Neural progenitor cell (in vitro differentiated cells): Measurements from ENCODE around the gene REX1BD. TPM values are rescaled to one million over a fixed set of nuclear protein-coding genes. Genes with fewer than 3 reads are reported as not detected.
"Not testable (repeated sequence)": the region's sequence is repeated elsewhere in the genome, so short reads cannot be mapped to it uniquely, and the experiment has no call there.

Experiments used
- DNase-seq: peaks from one replicate; pipeline ENCODE4 v3.0.0-alpha.2; 2016; ENCODE audit warnings: low spot score
- H2AFZ ChIP-seq: fragments of 200-600 bp; sonication (generic); replicated peaks from 2 replicates; pipeline ENCODE4 v1.6.1; 2016; ENCODE audit warnings: antibody characterized with exemption
- H3F3A ChIP-seq: fragments of 200-600 bp; sonication (generic); 2 replicates; pipeline ENCODE4 v1.6.1; 2016; ENCODE audit warnings: antibody characterized with exemption, low read depth
- H3K27ac ChIP-seq: fragments of 200-600 bp; sonication (generic); 2 replicates; pipeline ENCODE4 v1.5.1; 2016; ENCODE audit warnings: mild to moderate bottlenecking
- H3K27me3 ChIP-seq: fragments of 200-600 bp; sonication (generic); 2 replicates; pipeline ENCODE4 v1.6.1; 2016; ENCODE audit warnings: mild to moderate bottlenecking, moderate library complexity
- H3K36me3 ChIP-seq: fragments of 200-600 bp; sonication (generic); 2 replicates; pipeline ENCODE4 v1.5.1; 2016
- H3K4me1 ChIP-seq: fragments of 200-600 bp; sonication (generic); 2 replicates; pipeline ENCODE4 v1.6.1; 2016; ENCODE audit warnings: mixed run types
- H3K4me2 ChIP-seq: fragments of 200-600 bp; sonication (generic); 2 replicates; pipeline ENCODE4 v1.6.1; 2016
- H3K4me3 ChIP-seq: fragments of 200-600 bp; sonication (generic); 2 replicates; pipeline ENCODE4 v1.5.1; 2016
- H3K79me2 ChIP-seq: fragments of 200-600 bp; sonication (generic); 2 replicates; pipeline ENCODE4 v1.6.1; 2016; ENCODE audit warnings: low read depth
- H3K9ac ChIP-seq: fragments of 200-600 bp; sonication (generic); 2 replicates; pipeline ENCODE4 v1.6.1; 2016
- H3K9me3 ChIP-seq: fragments of 200-600 bp; sonication (generic); 2 replicates; pipeline ENCODE4 v1.5.1; 2016; ENCODE audit warnings: low read depth
- H4K20me1 ChIP-seq: fragments of 200-600 bp; sonication (generic); 2 replicates; pipeline ENCODE4 v1.6.1; 2016; ENCODE audit warnings: low read depth
- H3K27ac Mint-ChIP-seq: 3 replicates; pipeline ENCODE4 v1.8.0; 2021; ENCODE audit warnings: mixed read lengths
- H3K27me3 Mint-ChIP-seq: 2 replicates; pipeline ENCODE4 v1.8.0; 2022; ENCODE audit warnings: low read depth, mild to moderate bottlenecking, inconsistent platforms, moderate library complexity, mixed read lengths; ENCODE audit not compliant: insufficient read depth
- H3K36me3 Mint-ChIP-seq: 3 replicates; pipeline ENCODE4 v1.8.0; 2021; ENCODE audit warnings: mixed read lengths
- H3K4me1 Mint-ChIP-seq: 3 replicates; pipeline ENCODE4 v1.8.0; 2021; ENCODE audit warnings: mixed read lengths
- H3K4me3 Mint-ChIP-seq: 3 replicates; pipeline ENCODE4 v1.8.0; 2021; ENCODE audit warnings: mild to moderate bottlenecking, moderate library complexity, mixed read lengths
- H3K9me3 Mint-ChIP-seq: 3 replicates; pipeline ENCODE4 v1.8.0; 2020; ENCODE audit warnings: mixed read lengths
- CTCF ChIP-seq: fragments of 200-600 bp; sonication (generic); IDR thresholded peaks from 2 replicates; pipeline ENCODE4 v1.5.1; 2017; ENCODE audit warnings: antibody characterized with exemption, mild to moderate bottlenecking
- EZH2 ChIP-seq: fragments of 200-600 bp; sonication (generic); IDR thresholded peaks from 2 replicates; pipeline ENCODE4 v1.6.1; 2017; ENCODE audit warnings: antibody characterized with exemption, mild to moderate bottlenecking, moderate library complexity
- EZH2phosphoT487 ChIP-seq: fragments of 200-600 bp; sonication (generic); IDR thresholded peaks from 2 replicates; pipeline ENCODE4 v1.6.1; 2017; ENCODE audit warnings: antibody characterized with exemption
- total RNA-seq: library from RNA; depleted of rRNA; stranded (reverse); fragments of >200 nt; gene quantifications from 2 replicates; pipeline ENCODE4 v1.2.3, GENCODE V29; 2015; ENCODE audit warnings: low replicate concordance

The REX1BD gene
- total RNA-seq, 1 donor from 2014 or later, result 41.7 TPM

GRCh38 chr19:18590273-18591272, 2.0 kb downstream of the REX1BD start:
- Mint-ChIP-seq H3K36me3 (peaks cover 2% of the 10 kb centered on the region), H3K27ac (peak overlapping the region; percentile 71), H3K9me3 (peaks cover 3% of the 10 kb centered on the region), H3K27me3 (peaks cover 20% of the 10 kb centered on the region), H3K4me1 (peaks cover 30% of the 10 kb centered on the region), H3K4me3 (peak overlapping the region; percentile 88)
- DNase-seq, result peak; percentile 98
- H3K4me1 ChIP-seq, result peaks cover 18% of the 10 kb centered on the region
- peaks cover 55% of the 10 kb centered on the region for H3F3A ChIP-seq
- H3K4me3 ChIP-seq, result peak overlapping the region; percentile 87
- H3K9ac ChIP-seq, result no peak overlapping the region
- H3K4me2 ChIP-seq, result peak overlapping the region; percentile 87
- H3K27me3 ChIP-seq, result peaks cover 19% of the 10 kb centered on the region
- no peaks in the 10 kb centered on the region for H3K79me2 ChIP-seq
- TF ChIP-seq CTCF (peak; percentile 70), EZH2phosphoT487 (no peak), EZH2 (peak; percentile 21)
- H3K27ac ChIP-seq, result peak overlapping the region; percentile 66
- H3K9me3 ChIP-seq, result no peaks in the 10 kb centered on the region
- peaks cover 7% of the 10 kb centered on the region for H4K20me1 ChIP-seq
- H3K36me3 ChIP-seq, result no peaks in the 10 kb centered on the region
- peak overlapping the region; percentile 3 for H2AFZ ChIP-seq

- Histone ChIP-seq H3F3A (peaks cover 62% of the 10 kb centered on the region), H3K4me3 (no peak overlapping the region), H3K9me3 (no peaks in the 10 kb centered on the region), H3K4me1 (peaks cover 18% of the 10 kb centered on the region), H3K27me3 (peaks cover 32% of the 10 kb centered on the region), H3K4me2 (no peak overlapping the region), H3K79me2 (no peaks in the 10 kb centered on the region), H3K36me3 (no peaks in the 10 kb centered on the region), H3K27ac (no peak overlapping the region), H2AFZ (no peak overlapping the region), H4K20me1 (peaks cover 7% of the 10 kb centered on the region), H3K9ac (no peak overlapping the region)
- TF ChIP-seq CTCF, result no peak
- TF ChIP-seq EZH2, result no peak
- no peak for TF ChIP-seq EZH2phosphoT487
- H3K9me3 Mint-ChIP-seq, result peaks cover 3% of the 10 kb centered on the region
- no peak for DNase-seq
- H3K36me3 Mint-ChIP-seq, result peaks cover 2% of the 10 kb centered on the region
- H3K27me3 Mint-ChIP-seq, result peaks cover 21% of the 10 kb centered on the region
- no peak overlapping the region for H3K27ac Mint-ChIP-seq
- H3K4me3 Mint-ChIP-seq, result peak overlapping the region; percentile 59
- H3K4me1 Mint-ChIP-seq, result peaks cover 35% of the 10 kb centered on the region
Measured at GRCh38 chr19:18591735-18592385, 3.3 kb downstream of the REX1BD start.

GRCh38 chr19:18592732-18593131, 4.1 kb downstream of the REX1BD start:
- H3K4me2 ChIP-seq, H3K9ac ChIP-seq, DNase-seq, H3K4me3 Mint-ChIP-seq, H3K36me3 Mint-ChIP-seq, H4K20me1 ChIP-seq, H3K9me3 Mint-ChIP-seq, H3K27ac ChIP-seq, H3K79me2 ChIP-seq, H3K9me3 ChIP-seq, H3K27ac Mint-ChIP-seq, H3K4me3 ChIP-seq, H3K36me3 ChIP-seq, H2AFZ ChIP-seq: not testable (repeated sequence)
- H3K4me1 ChIP-seq, result peaks cover 21% of the 10 kb centered on the region
- Mint-ChIP-seq H3K4me1 (peaks cover 36% of the 10 kb centered on the region), H3K27me3 (peaks cover 19% of the 10 kb centered on the region)
- H3K27me3 ChIP-seq, result peaks cover 36% of the 10 kb centered on the region
- peaks cover 61% of the 10 kb centered on the region for H3F3A ChIP-seq
